ENCODE data around the gene C17orf78. TPM values are rescaled to one million over a fixed set of nuclear protein-coding genes. Genes with fewer than 3 reads are reported as not detected.
A peak's percentile ranks its signal among the peaks of the same experiment; 100 is the strongest.
"Not testable (repeated sequence)": the region's sequence is repeated elsewhere in the genome, so short reads cannot be mapped to it uniquely, and the experiment has no call there.

C17orf78 gene
- total RNA-seq, 2 donors from 2014 or later = not detected

DNA sequence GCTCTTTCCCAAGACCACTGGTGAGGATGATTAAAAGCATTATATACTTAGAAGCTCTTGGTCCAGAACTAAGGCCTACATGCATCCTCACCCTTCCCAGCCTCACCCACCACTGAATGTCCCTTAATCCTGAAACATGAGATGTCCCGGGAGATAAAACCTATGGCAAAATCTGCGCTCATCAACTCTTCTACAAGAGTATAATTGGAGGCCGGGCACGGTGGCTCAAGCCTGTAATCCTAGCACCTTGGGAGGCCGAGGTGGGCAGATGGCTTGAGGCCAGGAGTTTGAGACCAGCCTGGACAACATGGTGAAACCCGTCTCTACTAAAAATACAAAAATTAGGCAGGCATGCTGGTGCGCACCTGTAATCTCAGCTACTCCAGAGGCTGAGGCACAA lies 17.6 kb downstream of the C17orf78 start:
- ATAC-seq (ENCODE audit: insufficient number of reproducible peaks, low FRiP score, low read depth) = no peak
- Histone ChIP-seq H3K9me3 (no peaks in the 10 kb centered on the region), H3K27me3 (replicated peaks; ENCODE audit: insufficient read depth) (no peaks in the 10 kb centered on the region), H3K4me1 (ENCODE audit: control insufficient read depth in 1 of 2, low read depth in 2 of 2) (peaks cover 5 to 15% of the 10 kb centered on the region in 2 donors), H3K27ac (no peak overlapping the region), H3K4me3 (no peak overlapping the region), H3K36me3 (no peaks in the 10 kb centered on the region)
- no peak for DNase-seq (ENCODE audit: low spot score)
- TF ChIP-seq, protein P1, sequence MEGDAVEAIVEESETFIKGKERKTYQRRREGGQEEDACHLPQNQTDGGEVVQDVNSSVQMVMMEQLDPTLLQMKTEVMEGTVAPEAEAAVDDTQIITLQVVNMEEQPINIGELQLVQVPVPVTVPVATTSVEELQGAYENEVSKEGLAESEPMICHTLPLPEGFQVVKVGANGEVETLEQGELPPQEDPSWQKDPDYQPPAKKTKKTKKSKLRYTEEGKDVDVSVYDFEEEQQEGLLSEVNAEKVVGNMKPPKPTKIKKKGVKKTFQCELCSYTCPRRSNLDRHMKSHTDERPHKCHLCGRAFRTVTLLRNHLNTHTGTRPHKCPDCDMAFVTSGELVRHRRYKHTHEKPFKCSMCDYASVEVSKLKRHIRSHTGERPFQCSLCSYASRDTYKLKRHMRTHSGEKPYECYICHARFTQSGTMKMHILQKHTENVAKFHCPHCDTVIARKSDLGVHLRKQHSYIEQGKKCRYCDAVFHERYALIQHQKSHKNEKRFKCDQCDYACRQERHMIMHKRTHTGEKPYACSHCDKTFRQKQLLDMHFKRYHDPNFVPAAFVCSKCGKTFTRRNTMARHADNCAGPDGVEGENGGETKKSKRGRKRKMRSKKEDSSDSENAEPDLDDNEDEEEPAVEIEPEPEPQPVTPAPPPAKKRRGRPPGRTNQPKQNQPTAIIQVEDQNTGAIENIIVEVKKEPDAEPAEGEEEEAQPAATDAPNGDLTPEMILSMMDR (IDR thresholded peaks at IDR 0.05) = no peak

DNA sequence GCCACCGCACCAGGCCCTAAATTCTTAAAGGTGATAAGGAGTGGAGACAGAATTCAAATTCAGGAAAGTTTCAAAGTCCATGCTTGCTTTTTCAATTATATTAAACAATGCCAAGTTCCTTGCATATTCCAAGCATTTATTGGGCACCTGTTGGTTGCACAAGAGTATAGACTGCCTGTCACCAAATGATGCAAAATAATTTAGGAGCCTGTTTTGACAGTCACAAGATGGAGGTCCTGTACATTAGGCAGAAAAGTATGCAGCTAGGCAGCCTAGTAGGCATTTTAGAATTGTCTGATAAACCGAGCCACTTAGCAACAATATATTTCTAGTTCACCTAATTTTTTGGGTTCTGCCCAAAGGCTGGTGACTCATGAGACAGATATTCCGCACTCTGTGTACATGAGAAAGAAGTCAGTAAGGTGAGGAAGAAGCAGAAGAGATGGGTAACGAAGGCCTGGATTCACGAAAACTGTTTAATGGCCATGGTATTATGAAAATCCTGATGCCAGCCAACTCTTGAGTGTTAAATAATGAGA lies 23.5 kb downstream of the C17orf78 start:
- ATAC-seq (ENCODE audit: insufficient number of reproducible peaks, low FRiP score, low read depth) (no peak), DNase-seq (ENCODE audit: low spot score) (no peak)
- H3K27ac ChIP-seq = no peak overlapping the region
- H3K4me1 ChIP-seq (ENCODE audit: control insufficient read depth in 1 of 2, low read depth in 2 of 2) = no peaks in the 10 kb centered on the region
- no peaks in the 10 kb centered on the region for H3K27me3 ChIP-seq (replicated peaks; ENCODE audit: insufficient read depth)
- H3K4me3 ChIP-seq = no peak overlapping the region
- TF ChIP-seq, protein P1 (IDR thresholded peaks at IDR 0.05) = no peak
- H3K36me3 ChIP-seq = no peaks in the 10 kb centered on the region
- H3K9me3 ChIP-seq = no peaks in the 10 kb centered on the region

DNA sequence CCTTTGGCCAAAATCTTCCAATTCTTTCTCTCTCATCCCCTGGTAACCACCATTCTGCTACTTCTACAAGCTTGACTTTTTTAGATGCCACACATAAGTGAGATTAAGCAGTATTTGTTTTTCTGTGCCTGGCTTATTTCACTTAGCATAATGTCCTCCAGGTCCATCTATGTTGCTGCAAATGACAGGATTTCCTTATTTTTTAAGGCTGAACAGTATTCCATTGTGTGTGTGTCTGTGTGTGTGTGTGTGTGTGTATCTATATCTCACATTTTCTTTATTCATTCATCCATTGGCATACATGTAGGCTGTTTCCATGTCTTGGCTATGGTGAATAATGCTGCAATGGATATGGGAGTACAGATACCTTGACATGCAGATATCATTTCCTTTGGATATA lies 24.7 kb downstream of the C17orf78 start:
- H3K27me3 ChIP-seq (replicated peaks; ENCODE audit: insufficient read depth) = no peaks in the 10 kb centered on the region
- H3K4me3 ChIP-seq = no peak overlapping the region
- no peak for ATAC-seq (ENCODE audit: insufficient number of reproducible peaks, low FRiP score, low read depth)
- no peaks in the 10 kb centered on the region for H3K9me3 ChIP-seq
- no peak overlapping the region for H3K27ac ChIP-seq
- DNase-seq (ENCODE audit: low spot score) = no peak
- TF ChIP-seq, protein P1 (IDR thresholded peaks at IDR 0.05) = no peak
- H3K4me1 ChIP-seq (ENCODE audit: control insufficient read depth in 1 of 2, low read depth in 2 of 2) = peaks cover 7 to 10% of the 10 kb centered on the region in 2 donors
- H3K36me3 ChIP-seq = no peaks in the 10 kb centered on the region

DNA sequence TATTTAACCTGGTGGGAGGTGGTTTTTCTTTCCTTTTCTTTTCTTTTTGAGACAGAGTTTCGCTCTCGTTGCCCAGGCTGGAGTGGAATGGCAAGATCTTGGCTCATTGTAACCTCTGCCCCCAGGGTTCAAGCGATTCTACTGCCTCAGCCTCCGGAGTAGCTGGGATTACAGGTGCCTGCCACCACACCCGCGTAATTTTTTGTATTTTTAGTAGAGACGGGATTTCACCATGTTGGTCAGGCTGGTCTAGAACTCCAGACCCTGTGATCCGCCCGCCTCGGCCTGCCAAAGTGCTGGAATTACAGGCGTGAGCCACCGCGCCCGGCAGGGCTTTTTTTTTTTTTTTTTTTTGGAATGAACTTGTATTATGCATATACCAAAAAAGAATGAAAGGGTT lies 29.7 kb downstream of the C17orf78 start:
- ATAC-seq (ENCODE audit: insufficient number of reproducible peaks, low FRiP score, low read depth); H3K36me3 ChIP-seq; H3K27ac ChIP-seq; H3K27me3 ChIP-seq (replicated peaks; ENCODE audit: insufficient read depth); H3K9me3 ChIP-seq; DNase-seq (ENCODE audit: low spot score): not testable (repeated sequence)
- H3K4me3 ChIP-seq = peak overlapping the region; percentile 90
- H3K4me1 ChIP-seq (ENCODE audit: control insufficient read depth in 1 of 2, low read depth in 2 of 2) = peaks cover 13 to 25% of the 10 kb centered on the region in 2 donors

DNA sequence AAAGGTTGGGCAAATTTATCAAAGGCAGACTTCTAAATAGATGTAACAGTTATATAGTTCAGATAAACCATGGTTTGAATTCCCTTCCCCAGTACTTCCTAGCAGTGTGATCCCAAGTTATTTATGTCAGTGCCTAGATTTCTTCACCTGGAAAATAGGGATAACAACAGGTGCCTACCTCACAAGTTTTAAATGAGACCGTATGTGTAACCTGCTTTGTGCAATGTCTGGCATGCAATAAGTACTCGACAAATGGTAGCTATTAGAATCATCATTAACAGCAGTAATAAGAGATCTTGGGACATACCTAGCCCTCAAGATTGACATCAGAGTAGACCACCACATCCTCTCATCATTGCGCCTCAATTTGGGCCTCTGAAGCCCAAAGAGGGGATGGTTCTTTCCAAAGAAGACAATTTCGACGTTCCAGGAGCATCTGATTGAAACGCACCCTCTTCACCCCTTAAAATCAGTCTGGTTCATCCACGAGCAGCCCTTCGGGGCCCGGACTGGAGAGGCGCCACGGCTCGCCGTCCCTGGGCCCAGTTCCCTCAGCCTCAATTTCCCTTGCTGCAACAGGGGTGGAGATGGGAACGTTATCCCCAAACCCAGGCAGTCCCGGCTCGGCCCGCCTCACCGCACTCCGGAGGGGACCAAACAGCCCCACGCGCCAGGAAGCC lies 30.3 kb downstream of the C17orf78 start:
- no peaks in the 10 kb centered on the region for H3K27me3 ChIP-seq (replicated peaks; ENCODE audit: insufficient read depth)
- peak overlapping the region; percentile 90 for H3K4me3 ChIP-seq
- no peak for ATAC-seq (ENCODE audit: insufficient number of reproducible peaks, low FRiP score, low read depth)
- peak overlapping the region; percentile 70 to 85 for H3K27ac ChIP-seq
- TF ChIP-seq, protein P1 (IDR thresholded peaks at IDR 0.05) = no peak
- no peaks in the 10 kb centered on the region for H3K36me3 ChIP-seq
- DNase-seq (ENCODE audit: low spot score) = no peak
- H3K9me3 ChIP-seq = no peaks in the 10 kb centered on the region
- H3K4me1 ChIP-seq (ENCODE audit: control insufficient read depth in 1 of 2, low read depth in 2 of 2) = peaks cover 13 to 25% of the 10 kb centered on the region in 2 donors
